ENCODE results near the gene EXOC4.

The EXOC4 gene

DNA sequence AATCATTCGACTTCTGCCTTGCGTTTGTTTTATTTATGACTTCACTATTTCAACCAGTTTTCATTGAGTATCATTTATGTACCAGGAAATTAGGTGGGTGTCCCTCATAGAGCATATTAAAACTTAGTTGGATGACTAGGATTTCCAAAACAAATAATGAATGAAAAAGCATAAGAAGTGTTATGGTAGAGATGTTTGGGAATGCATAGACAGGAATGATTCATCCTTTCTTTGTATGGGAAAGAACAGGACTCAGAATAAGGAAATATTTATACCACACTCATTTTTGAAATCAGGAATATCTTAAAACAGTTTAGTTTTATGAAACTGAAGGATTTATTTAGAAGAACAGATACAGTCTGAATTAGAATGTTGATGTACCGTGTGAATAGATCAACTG, 315.7 kb downstream of the EXOC4 start:
- no peak for DNase-seq (ENCODE audit: low read depth in 2 of 3, low spot score in 2 of 3)

DNA sequence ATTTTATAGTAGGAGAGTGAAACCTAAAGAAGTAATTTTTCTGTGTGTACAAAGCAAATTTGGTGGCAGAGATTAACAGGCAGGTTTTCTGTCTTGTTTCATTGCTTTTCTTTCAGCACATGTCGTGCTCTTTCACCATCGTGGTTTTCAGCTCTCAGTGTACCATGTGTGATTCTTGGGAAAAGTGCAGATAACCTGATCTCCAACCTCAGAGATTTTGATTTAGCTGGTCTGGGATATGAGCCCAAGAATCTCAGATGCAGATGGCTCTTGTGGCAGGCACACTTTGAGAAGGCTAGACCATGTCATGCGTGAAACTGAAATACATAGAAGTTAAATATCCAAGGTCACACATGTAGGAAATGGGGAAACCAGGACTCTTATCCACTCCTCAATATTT, 317.4 kb downstream of the EXOC4 start:
- no peak for DNase-seq (ENCODE audit: low read depth in 2 of 3, low spot score in 2 of 3)

DNA sequence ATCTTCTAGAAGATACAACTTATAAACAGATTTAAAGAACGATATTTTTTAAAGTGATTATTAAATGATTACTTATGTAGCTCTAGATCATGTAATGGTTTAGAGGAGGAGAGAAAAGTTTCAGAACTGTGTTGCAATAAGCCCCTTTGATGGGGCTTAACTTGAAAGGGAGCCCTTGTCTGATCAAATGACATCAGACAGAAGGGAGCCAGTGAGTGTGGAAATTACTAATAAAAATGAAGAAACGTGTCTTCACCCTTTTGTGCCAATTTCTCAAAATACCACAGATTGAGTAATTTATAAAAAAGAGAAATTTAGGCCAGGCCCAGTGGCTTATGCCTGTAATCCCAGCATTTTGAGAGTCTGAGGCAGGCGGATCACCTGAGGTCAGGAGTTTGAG, 318.2 kb downstream of the EXOC4 start:
- DNase-seq (ENCODE audit: low read depth in 2 of 3, low spot score in 2 of 3), result no peak

DNA sequence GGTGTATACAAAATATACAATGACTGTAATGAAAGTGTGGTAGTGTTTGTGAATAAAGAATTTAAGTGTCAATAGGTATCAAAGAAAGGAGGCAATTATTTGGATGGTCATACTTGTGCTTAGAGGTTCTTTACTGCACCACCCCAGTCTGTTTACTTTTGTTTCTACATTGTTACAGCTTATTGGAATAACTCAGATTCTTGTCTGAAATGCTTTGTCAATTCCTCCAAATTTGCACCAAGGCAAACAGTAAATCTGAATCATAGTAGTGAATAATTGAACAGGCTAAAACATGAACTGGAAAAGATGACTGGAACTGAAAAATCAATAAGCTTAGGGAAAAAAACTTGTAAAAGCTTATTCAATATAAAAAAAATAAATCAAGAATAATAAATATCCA, 319.2 kb downstream of the EXOC4 start:
- no peak for DNase-seq (ENCODE audit: low read depth in 2 of 3, low spot score in 2 of 3)

DNA sequence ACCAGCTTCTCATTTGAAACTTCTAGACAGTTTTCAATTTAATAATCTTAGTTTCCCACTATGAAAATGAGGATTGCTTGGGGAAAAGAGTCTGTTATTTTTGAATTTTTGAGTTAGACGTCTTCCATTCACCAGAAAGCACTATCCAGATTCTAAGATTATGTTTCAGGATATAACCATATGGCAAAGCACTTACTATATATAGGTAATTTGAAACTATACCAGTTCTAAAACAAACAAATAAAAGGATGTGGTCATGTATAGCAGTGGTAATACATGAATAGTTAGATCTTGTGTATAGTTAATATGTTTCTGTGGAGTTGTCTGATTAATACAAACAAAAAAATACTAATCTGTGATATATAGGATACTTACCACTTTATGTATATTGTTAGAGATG, 320.0 kb downstream of the EXOC4 start:
- no peak for DNase-seq (ENCODE audit: low read depth in 2 of 3, low spot score in 2 of 3)

DNA sequence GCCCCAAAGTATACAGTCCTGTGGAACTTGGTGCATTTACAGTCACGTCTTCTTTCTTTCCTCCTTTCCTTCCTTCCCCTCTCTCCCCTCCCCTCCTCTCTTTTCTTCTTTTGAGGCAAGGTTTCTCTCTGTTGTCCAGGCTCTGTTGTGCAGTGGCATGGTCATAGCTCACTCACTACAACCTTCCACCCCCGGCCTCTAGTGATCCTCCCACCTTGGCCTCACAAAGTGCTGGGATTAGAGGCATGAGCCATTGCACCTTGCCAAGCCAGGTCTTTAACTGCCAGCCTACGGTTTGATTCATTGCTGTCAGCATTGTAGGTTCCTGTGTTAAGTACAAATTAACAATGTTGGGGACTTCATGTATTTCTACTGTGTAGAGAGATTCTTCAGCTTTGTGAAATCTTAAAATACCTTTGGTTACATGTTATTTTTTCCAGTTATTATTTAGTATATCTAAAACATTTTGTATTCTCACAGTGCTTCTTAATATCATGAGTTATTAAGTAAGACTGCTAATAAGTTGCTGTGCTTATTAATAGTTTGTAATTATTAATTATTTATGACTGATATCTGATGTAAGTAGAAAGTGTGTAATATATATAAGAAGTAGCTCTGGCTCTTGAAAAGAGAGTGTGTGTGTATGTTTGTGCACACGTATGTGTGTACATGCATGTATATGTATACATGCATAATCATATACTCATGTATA, 320.8 kb downstream of the EXOC4 start:
- no peak for DNase-seq (ENCODE audit: low read depth in 2 of 3, low spot score in 2 of 3)

DNA sequence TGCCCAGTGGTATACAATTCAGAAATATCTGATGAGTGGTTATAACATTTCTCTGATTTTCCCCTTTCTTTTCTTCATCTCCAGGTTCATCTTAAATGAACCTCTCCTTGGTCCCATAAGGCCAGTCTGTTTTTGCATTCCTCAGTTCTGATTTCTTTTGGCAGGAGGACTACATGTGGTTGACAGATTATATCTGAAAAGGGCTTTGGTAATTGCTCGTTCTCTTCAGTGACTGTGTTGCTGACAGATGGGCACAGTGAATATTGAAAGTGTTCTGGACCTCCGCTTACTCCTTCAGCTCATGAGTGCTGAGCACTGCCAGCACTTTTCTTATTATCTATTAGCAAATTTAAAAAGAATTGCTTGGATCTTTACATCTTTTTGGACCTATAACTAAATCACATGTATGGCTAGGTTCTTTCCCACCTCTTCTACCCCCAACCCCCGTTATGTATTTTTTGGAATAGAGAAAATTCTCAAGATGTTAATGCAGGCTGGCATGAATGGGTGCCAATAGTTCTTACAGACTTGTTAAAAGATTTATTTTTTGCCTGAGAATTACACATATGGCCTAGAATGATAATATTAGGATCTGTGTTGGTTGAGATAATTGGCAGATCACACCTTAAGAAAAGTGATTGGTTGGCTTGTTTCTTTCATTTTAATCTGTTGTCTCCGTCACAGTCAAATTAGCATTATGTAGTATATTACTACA, 323.0 kb downstream of the EXOC4 start:
- DNase-seq (ENCODE audit: low read depth in 2 of 3, low spot score in 2 of 3), result no peak

DNA sequence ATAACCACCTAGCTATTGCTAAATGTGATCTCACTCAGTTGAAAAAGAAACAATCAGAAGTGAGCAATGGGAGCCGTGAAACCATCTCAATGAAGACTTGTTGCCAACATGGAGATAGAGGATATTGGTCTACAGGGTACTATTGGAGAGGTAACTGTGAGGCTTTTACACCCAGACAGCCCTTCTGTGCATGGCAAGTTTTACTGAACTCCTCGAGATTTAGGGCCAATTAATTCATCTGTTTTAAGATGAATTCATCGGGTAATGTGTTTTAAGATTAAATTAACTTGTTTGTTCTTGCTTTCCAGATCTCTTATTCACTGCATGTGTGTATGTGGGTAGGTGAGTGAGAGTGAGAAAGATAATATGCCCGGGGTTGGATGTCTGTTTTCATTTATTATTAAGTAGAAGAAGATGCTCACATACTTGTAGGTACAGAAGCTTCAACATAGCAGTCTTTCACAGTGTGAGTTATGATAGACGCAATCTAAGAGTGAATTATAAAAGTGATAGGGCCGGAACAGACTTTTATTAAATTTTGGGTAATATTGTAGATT, 323.8 kb downstream of the EXOC4 start:
- DNase-seq (ENCODE audit: low read depth in 2 of 3, low spot score in 2 of 3), result no peak

- no peak for DNase-seq (ENCODE audit: low read depth in 2 of 3, low spot score in 2 of 3)
These were observed 330.1 kb downstream of the EXOC4 start for GRCh38 chr7:133582766-133583523.

- DNase-seq (ENCODE audit: low read depth in 2 of 3, low spot score in 2 of 3), result no peak
These were observed 330.8 kb downstream of the EXOC4 start for GRCh38 chr7:133583545-133584171.

DNA sequence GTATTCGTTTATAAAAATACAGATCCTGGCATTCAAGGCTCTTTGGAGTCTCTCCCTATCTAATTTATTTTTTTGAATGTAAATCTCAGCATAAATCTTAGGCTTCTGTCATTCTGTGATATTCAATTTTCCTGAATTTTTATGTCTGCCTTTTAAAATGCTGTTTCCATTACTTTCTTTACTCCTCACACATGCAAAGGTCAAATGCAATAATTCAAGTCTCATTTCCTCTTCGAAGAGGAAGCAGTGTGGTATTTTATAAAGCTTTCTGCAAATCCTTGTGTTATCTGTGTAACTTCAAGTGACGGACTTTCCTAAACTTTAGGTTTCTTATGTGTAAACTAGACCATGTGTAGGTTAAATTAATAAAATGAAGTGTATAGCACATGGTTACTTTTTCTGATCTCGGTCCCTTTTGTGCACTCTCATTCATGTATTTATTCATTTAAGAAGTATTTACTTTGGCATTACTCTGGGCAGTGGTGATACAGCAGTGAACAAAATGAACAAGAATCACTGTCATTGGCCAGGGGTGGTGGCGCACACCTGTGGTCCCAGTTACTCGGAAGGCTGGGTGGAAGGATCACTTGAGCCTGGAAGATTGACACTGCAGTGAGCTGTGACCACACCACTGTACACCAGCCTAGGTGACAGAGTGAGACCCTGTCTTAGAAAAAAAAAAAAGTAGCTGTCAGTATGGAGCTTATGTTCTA, 332.2 kb downstream of the EXOC4 start:
- DNase-seq (ENCODE audit: low read depth in 2 of 3, low spot score in 2 of 3), result no peak

GRCh38 chr7:133586253-133586652, 333.4 kb downstream of the EXOC4 start:
- no peak for DNase-seq (ENCODE audit: low read depth in 2 of 3, low spot score in 2 of 3)

DNA sequence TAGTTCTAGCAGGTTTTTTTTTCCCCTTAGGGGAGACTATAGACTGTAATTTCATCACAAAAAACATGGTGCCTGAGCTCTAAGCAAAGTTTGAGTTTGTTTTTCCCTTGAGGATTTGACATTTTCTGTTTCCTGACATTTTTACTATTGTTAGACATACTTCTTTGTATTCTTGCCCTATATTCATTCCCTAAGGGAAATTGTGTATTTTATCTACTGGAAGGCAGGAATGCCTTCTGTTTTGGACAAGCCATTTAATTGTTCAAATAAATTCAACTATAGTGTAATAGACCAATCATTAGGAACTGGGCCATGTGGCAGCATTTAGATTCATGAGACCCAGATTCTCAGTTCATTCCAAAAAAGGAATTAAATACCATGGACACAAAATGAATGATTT, 335.0 kb downstream of the EXOC4 start:
- no peak for DNase-seq (ENCODE audit: low read depth in 2 of 3, low spot score in 2 of 3)

DNA sequence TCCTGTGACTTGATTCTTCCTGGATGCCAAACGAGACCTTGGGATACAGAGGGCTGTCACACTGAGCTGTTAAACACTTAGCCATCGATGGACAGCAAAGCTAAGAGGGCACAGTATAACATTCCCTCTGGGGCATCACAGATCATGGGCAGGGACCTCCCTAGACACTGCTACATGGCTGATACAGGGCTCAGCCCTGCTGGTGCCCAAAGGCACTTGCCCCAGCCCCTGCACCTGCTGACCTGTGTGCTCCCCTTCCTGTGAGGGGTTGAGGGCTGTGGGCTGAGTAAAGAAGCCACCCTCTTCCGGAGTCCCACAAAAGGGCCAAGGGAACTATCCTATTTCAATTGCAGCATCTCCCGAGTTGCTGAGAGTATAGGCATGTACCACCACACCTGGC, 337.9 kb downstream of the EXOC4 start:
- DNase-seq (ENCODE audit: low read depth in 2 of 3, low spot score in 2 of 3), result no peak

GRCh38 chr7:133591704-133592340, 338.9 kb downstream of the EXOC4 start:
- DNase-seq (ENCODE audit: low read depth in 2 of 3, low spot score in 2 of 3), result no peak

GRCh38 chr7:133593561-133593960, 340.7 kb downstream of the EXOC4 start:
- DNase-seq (ENCODE audit: low read depth in 2 of 3, low spot score in 2 of 3), result no peak

DNA sequence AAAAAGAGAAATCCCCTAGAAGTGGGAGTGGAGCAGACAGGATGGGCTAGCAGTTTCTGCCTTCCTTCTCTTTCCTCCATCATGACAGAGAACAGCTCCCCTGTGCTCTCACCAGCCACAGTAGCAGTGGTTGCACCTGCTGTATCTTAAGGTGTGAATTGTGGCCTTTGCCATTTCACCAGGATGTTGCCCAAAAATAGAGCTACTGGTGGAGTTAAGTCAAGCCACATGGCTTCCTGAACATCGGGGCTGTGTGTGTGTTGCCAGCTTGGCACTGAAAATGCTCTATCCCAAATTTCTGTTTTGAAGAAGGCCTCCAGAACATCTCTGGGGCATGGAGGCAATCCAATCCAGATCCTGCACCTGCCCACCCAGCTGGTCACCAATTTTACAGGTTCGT, 348.7 kb downstream of the EXOC4 start:
- DNase-seq (ENCODE audit: low read depth in 2 of 3, low spot score in 2 of 3), result no peak

GRCh38 chr7:133602291-133602690, 349.4 kb downstream of the EXOC4 start:
- no peak for DNase-seq (ENCODE audit: low read depth in 2 of 3, low spot score in 2 of 3)

DNA sequence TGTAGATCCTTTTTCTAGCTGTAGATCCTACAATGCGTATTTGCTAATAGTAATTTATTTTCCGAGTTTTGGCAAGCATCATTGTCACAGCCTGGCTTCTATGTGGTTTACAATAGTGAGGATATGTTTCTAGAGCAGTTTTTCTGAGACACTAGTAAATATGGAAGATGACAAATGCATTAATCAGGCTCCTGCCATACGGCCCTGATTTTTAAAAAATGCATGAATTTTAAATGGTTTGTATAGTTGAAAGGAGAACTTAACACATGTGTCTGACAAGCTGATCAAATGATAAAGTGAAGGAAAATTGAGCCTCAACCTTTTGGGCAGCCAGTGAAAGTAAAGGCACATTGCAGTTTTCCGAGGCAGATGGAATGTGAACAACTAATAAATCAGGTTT, 354.1 kb downstream of the EXOC4 start:
- no peak for DNase-seq (ENCODE audit: low read depth in 2 of 3, low spot score in 2 of 3)

GRCh38 chr7:133609806-133610205, 356.9 kb downstream of the EXOC4 start:
- no peak for DNase-seq (ENCODE audit: low read depth in 2 of 3, low spot score in 2 of 3)

Data from activated CD8-positive, alpha-beta memory T cell treated with anti-CD3 and anti-CD28 coated beads for 48 hours (primary cell).